PC-9 (cell line): ENCODE data around the gene FHAD1.

Experiments
- CTCF ChIP-seq: fragments of 200-600 bp; sonication (generic); conservative IDR thresholded peaks from 2 replicates; pipeline ENCODE4 v1.6.1; 2017; ENCODE audit warnings: mixed run types, antibody characterized with exemption, mild to moderate bottlenecking, moderate library complexity
- EZH2 ChIP-seq: fragments of 200-600 bp; sonication (generic); IDR thresholded peaks from 2 replicates; pipeline ENCODE4 v1.8.0; 2017; ENCODE audit warnings: antibody characterized with exemption, low read depth

GRCh38 chr1:15422871-15423270, 175.8 kb downstream of the FHAD1 start:
- TF ChIP-seq CTCF, result no peak
- no peak for TF ChIP-seq EZH2
